ENCODE data around the gene SNAP47.

GRCh38 chr1:227776331-227776771, 41.1 kb downstream of the SNAP47 start:
- TF ChIP-seq EZH2 (IDR thresholded peaks at IDR 0.05; ENCODE audit: low read length) (no peak), CTCF (optimal IDR thresholded peaks at IDR 0.05 in 1 of 3, IDR thresholded peaks at IDR 0.05 in 1 of 3, conservative IDR thresholded peaks at IDR 0.05 in 1 of 3; ENCODE audit: extremely low read depth in 1 of 3, insufficient read depth in 2 of 3, low read length in 3 of 3) (no peak)
